HG02943 (cell line): Measurements from ENCODE around the gene MED12L.
"Not testable (repeated sequence)": the region's sequence is repeated elsewhere in the genome, so short reads cannot be mapped to it uniquely, and the experiment has no call there.

Source experiments
- ATAC-seq: cut with Tn5 transposase; IDR thresholded peaks from one replicate; pipeline ENCODE4 v1.9.1; 2021; ENCODE audit warnings: mild to moderate bottlenecking, low read depth, moderate library complexity; ENCODE audit not compliant: unreplicated experiment

MED12L gene

DNA sequence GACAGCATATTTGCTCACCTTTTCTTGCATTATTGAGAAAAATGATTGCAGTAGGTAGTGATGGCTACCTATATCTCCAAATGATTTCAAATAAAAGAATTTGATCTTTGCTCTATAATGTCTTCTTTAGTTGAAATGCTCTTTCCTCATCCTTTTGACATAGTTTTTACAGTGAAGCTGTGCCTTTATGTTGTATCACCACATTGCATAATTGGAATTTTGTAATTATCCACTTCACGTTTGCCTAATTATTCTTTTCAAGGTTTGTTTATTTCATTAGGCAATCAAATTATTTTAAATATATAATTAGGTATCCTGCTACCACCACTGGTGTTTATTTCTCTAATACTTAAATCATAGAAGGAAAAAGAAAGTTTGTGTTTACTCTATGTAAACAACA is 265.2 kb downstream of the MED12L start:
- ATAC-seq: no peak

- no peak for ATAC-seq
These were observed 265.8 kb downstream of the MED12L start for GRCh38 chr3:151351219-151351618.

GRCh38 chr3:151351648-151352047 is 266.2 kb downstream of the MED12L start:
- ATAC-seq: no peak

DNA sequence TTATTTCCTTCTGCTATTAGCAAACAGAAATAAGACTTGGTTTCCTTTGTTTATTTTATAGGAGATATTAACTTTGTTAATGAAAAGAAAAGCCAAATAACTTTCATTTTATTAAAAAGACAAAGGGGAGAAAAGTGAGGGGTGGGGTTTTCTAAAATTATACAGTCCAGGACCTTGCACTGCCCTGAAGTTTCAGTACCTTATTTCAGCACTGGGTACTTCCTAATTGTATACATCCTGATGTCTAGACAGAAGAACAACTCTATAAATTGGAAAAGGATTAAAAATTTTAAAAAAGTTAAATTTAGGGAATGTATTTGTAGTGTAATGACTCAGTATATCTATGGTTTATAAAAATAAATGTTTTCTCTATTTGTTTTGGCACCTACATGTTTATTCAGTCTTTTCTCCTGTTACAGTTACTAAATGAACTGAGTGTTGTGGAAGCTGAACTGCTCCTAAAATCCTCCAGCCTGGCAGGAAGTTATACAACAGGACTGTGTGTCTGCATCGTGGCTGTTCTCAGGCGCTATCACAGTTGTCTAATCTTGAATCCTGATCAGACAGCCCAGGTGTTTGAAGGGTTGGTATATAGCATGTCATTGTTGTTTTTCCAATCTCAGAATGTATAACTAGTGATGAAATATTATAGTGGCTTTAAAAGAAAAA is 271.5 kb downstream of the MED12L start:
- no peak for ATAC-seq

GRCh38 chr3:151357463-151357850 is 272.0 kb downstream of the MED12L start:
- no peak for ATAC-seq

- ATAC-seq: no peak
These were observed 277.3 kb downstream of the MED12L start for GRCh38 chr3:151362751-151363174.

- no peak for ATAC-seq
These were observed 281.5 kb downstream of the MED12L start for GRCh38 chr3:151366993-151367392.

DNA sequence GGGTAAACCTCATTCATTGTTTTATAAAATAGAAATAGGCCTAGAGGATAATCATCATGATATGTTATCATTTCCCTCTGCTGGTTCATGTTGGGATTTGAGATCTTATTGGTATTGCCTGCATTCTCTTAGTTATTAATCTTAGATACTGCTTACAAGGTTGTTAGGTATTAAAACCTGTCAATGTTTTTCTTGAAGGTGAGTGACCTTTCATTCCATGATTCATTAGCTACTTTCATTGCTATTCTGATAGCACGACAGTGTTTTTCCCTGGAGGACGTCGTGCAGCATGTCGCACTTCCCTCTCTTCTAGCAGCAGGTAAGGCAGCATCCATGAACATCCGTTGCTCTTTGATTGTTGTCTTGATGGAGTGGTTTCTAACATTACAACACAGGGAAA is 282.0 kb downstream of the MED12L start:
- no peak for ATAC-seq

DNA sequence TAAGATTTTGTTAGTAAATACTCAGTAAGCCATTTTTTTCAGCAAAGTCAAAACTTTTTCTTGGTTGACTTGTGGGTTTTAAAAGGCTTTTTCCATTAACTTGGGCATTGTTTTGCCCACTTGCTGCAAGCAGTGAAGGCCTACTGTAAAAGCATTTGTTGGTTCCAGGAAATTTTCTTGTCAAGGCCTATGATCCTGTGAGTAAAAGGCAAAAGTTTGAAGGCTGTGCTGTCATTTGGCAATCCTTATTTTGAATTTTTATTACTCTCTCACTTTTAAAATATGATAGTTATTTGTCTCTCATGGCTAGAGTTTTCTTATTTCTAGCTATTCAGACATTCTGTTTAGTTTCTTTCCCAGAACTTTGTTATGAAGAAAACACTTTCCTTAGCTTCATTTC is 286.1 kb downstream of the MED12L start:
- ATAC-seq: no peak

- no peak for ATAC-seq
These were observed 286.8 kb downstream of the MED12L start for GRCh38 chr3:151372063-151372820.

DNA sequence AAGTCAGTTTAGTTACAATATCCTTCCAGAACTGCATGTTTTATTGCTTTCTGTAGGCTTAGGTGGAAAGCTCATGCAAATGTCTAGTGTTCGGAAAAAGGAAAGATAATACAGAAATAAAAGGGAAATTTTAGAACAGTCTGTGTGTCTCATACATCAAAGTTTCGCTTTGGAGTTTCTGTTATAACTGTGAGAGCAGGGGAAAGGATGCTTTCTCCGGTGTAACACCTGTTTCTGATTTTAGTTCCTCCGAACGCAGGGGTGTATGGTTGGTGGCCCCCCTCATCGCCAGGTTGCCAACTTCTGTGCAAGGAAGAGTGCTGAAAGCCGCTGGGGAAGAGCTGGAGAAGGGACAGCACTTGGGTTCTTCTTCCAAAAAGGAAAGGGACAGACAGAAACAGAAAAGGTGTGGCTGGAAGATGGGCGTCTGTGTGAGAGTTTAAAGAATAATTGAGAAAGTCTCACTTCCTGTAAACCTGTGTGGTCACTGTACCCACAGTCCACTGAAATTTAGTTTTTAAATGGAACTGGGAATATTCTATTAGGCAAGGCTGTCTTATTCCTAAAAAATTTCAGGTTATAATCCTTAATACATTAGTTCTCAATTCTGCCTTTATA is 292.4 kb downstream of the MED12L start:
- ATAC-seq: peak; percentile 51

DNA sequence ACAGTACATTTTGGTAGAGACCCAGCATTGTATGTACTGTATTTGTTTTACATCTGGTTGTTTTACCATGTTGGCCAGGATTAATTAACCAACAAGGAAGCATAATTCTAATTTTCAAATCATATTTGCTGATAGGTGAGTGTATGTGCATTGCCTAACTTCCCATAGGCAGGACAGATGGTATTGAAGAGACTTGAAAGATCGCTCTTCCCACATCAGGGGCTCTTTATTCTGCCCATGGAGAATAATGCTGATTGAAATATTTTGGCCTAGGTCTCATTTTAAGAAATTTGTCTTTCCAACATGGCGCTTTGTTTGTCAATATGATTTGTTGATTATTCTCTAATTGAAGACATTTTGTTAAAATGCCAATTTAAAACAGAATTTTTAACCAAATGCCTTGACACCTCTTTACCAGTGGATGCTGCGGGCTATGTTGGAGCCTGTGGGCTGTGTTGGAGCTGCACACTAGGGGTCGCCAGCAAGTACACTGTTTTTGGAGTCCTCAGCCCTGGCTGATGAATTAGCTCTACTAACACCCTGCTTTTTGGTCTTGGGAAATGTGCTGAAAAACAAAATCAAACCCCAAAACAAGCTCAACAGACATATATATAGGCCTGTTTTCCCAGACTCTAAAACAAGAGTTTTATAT is 293.7 kb downstream of the MED12L start:
- no peak for ATAC-seq

GRCh38 chr3:151382671-151383070 is 297.2 kb downstream of the MED12L start:
- ATAC-seq: no peak

GRCh38 chr3:151383111-151383510 is 297.6 kb downstream of the MED12L start:
- no peak for ATAC-seq

DNA sequence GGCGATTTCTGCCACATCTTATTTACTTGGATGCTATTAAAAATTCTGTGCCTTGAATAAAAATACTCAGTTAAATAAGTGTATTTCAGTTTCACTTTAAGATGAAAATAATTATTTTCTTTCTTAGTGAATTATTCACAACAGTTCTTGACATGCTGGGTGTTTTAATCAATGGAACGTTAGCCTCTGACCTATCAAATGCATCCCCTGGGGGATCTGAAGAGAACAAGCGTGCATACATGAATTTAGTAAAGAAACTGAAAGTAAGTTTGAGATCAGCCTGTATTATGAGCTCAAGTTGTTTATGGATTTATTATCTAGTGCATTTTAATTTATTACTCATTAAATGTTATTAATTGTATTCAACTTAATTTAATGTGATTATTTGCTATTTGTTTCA is 298.5 kb downstream of the MED12L start:
- ATAC-seq: peak; percentile 70

DNA sequence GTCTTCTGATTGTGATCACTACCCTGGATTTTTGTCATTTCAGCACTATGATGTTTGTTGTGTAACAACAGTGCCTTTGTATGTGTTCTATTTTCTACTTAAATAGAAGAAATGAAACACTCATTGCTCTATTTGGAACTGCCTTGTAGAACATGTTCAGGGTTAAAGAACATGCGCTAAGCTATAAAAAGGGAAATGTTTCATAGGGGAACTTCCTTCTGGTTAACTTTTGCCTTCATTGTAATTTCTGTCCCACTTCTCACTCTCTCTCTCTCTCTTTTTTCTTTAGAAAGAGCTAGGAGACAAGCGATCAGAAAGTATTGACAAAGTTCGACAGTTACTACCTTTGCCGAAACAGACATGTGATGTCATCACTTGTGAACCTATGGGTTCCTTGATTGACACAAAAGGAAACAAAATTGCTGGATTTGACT is 299.3 kb downstream of the MED12L start, which contains the start of gene P2RY12:
Gene P2RY12, minus strand, starts transcription at position 13 of the 434 bp plus-strand sequence. CDS start 45,908 bp downstream, outside the sequence.
- ATAC-seq: no peak

GRCh38 chr3:151386056-151386455 is 300.6 kb downstream of the MED12L start:
- ATAC-seq: no peak

- no peak for ATAC-seq
These were observed 302.0 kb downstream of the MED12L start for GRCh38 chr3:151387432-151387831.

- no peak for ATAC-seq
These were observed 302.4 kb downstream of the MED12L start for GRCh38 chr3:151387842-151388241.

DNA sequence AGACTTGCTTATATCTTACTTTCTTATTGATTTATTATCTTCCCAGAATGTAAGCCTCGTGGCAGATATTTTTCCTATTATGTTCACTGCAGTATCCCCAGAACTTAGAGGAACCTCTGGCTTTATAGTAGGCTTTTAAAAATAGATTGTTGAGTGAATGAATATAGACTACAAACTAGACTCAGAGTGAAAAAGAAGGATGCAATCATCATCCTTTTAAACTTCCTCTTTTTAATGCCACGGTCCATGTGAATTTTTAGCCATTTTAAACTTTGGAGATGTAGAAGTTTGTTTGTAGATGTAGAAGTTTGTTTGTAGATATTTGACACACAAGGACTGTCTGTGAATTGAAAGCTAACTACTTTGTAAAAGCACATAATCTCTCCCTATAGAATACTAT is 306.3 kb downstream of the MED12L start:
- no peak for ATAC-seq

GRCh38 chr3:151392191-151392590 is 306.7 kb downstream of the MED12L start:
- not testable (repeated sequence) for ATAC-seq
